SK-N-MC (cell line): ENCODE data around the gene SAA4.

Experiments used
- EZH2 ChIP-seq: fragments of 200-600 bp; sonication (generic); IDR thresholded peaks from one replicate; pipeline ENCODE4 v1.6.1; 2017; ENCODE audit warnings: antibody characterized with exemption
- FOXP2 ChIP-seq: optimal IDR thresholded peaks from 2 replicates; pipeline ENCODE3; 2011; ENCODE audit warnings: mild to moderate bottlenecking, moderate library complexity; ENCODE audit not compliant: insufficient read depth; ENCODE audit errors: extremely low read length, control extremely low read depth

DNA sequence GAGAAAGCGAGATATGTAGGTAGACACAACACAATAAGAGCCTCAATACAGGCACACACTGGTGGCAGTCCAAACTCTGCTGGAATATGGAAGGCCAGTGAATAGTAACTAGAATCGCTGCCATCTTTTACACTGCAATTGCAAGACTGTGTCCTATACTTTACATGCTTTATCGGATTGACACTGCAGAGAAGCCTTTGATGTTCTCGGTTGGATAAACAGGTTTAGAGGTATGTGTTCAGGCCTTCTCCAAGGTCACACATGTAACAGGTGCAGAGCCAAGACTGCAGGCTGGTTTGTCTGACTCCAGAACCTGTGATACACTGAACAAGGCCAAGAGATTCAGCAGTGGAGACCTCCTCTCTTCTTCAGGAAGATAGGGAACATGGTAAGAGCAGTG lies 34.6 kb upstream of the SAA4 start:
- TF ChIP-seq FOXP2 (no peak), EZH2 (no peak)
